Keratinocyte (primary cell): ENCODE data around the gene LAYN.

Experiments used
- CTCF ChIP-seq, 3 experiments: IDR thresholded peaks in 1 of 3; conservative IDR thresholded peaks in 1 of 3; optimal IDR thresholded peaks in 1 of 3; 2 replicates in 2 of 3; 3 replicates in 1 of 3; pipeline versions ENCODE3 to v1.5.1; 2011; ENCODE audit warnings: low read length in 3 of 3, mild to moderate bottlenecking in 3 of 3, moderate library complexity in 2 of 3, control low read depth in 1 of 3, inconsistent platforms in 1 of 3; ENCODE audit not compliant: insufficient read depth in 2 of 3; ENCODE audit errors: extremely low read depth in 1 of 3
- EZH2 ChIP-seq: IDR thresholded peaks from one replicate; pipeline ENCODE4 v1.6.1; 2012; ENCODE audit warnings: inconsistent platforms, mild to moderate bottlenecking, low read length, moderate library complexity

- TF ChIP-seq CTCF (optimal IDR thresholded peaks at IDR 0.05 in 1 of 3, IDR thresholded peaks at IDR 0.05 in 1 of 3, conservative IDR thresholded peaks at IDR 0.05 in 1 of 3; ENCODE audit: extremely low read depth in 1 of 3, insufficient read depth in 2 of 3, low read length in 3 of 3) (peak in 1 of 3 experiments; percentile 33), EZH2 (no peak)
Measured at GRCh38 chr11:111512296-111513239, 28.0 kb upstream of the LAYN start, which contains the start of gene BTG4.
